A549 (cell line): ENCODE results near the gene PIK3C2B.

Source experiments
- EP300 ChIP-seq, 2 experiments: fragments of >200 bp; sonication (Bioruptor Twin); formaldehyde crosslinking; IDR thresholded peaks; 2 replicates in 1 of 2; 3 replicates in 1 of 2; pipeline ENCODE4 v1.6.1; 2016 to 2017
- RAD21 ChIP-seq, 2 experiments: fragments of >200 bp in 1 of 2; sonication (Bioruptor Twin) in 1 of 2; formaldehyde crosslinking in 1 of 2; IDR thresholded peaks in 1 of 2; conservative IDR thresholded peaks in 1 of 2; 2 replicates in 1 of 2; 3 replicates in 1 of 2; pipeline ENCODE4 v1.6.1; 2012 to 2018; ENCODE audit warnings: inconsistent platforms in 1 of 2
- ZFP36 ChIP-seq: fragments of 450-650 bp; IDR thresholded peaks from 2 replicates; pipeline ENCODE4 v1.6.1; 2014; ENCODE audit warnings: borderline replicate concordance; ENCODE audit not compliant: partially characterized antibody
- TF ChIP-seq, protein P1 (sequence below): fragments of >200 bp; sonication (Bioruptor Twin); formaldehyde crosslinking; IDR thresholded peaks from 3 replicates; pipeline ENCODE4 v1.5.1; 2016

DNA sequence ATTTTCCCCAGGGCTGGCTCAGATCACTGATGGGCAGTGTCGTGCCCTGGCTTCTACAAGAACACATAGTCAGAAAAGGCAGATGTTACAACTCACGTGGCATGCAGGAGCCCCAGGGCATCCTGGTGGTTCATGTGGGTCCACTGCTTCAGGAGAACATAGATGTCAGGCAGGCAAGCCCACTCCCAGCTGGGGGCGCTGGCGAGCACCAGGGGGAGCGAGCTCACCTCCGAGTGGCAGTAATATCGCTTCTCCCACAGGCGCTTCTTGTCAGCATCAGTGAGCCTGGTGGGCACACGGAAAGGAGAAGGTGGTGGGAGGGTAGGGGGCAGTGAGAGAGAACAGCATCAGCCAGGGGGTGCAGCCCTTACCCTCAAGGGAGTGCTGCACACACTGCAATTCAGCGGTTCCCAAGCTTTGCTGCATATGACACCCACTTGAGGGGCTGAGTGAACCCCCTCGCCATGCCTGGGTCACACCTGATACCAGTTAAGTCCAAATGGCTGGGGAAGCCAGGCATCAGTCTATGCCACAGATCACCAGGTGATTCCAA is 48.7 kb downstream of the PIK3C2B start:
- TF ChIP-seq RAD21 (conservative IDR thresholded peaks at IDR 0.05 in 1 of 2, IDR thresholded peaks at IDR 0.05 in 1 of 2) (peak in 1 of 2 experiments; percentile 42; a peak in 1 of 5 replicates), ZFP36 (no peak), EP300 (IDR thresholded peaks at IDR 0.05) (no peak)
- TF ChIP-seq, protein P1, sequence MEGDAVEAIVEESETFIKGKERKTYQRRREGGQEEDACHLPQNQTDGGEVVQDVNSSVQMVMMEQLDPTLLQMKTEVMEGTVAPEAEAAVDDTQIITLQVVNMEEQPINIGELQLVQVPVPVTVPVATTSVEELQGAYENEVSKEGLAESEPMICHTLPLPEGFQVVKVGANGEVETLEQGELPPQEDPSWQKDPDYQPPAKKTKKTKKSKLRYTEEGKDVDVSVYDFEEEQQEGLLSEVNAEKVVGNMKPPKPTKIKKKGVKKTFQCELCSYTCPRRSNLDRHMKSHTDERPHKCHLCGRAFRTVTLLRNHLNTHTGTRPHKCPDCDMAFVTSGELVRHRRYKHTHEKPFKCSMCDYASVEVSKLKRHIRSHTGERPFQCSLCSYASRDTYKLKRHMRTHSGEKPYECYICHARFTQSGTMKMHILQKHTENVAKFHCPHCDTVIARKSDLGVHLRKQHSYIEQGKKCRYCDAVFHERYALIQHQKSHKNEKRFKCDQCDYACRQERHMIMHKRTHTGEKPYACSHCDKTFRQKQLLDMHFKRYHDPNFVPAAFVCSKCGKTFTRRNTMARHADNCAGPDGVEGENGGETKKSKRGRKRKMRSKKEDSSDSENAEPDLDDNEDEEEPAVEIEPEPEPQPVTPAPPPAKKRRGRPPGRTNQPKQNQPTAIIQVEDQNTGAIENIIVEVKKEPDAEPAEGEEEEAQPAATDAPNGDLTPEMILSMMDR, result no peak; the same call in 2 of the 3 replicates
